Spinal cord (tissue), 10 donors: ENCODE measurements around the gene PSMA1. TPM values are rescaled to one million over a fixed set of nuclear protein-coding genes. Genes with fewer than 3 reads are reported as not detected.
"Not testable (repeated sequence)": the region's sequence is repeated elsewhere in the genome, so short reads cannot be mapped to it uniquely, and the experiment has no call there.

Experiments used
- DNase-seq, 6 donors: peaks; one replicate each; pipeline versions ENCODE4 v3.0.0 to v3.0.0-alpha.2; 2013 to 2015; ENCODE audit warnings: low spot score in 6 of 6, low read depth in 4 of 6
- H3K27ac ChIP-seq: one replicate; pipeline ENCODE4 v1.5.1; 2013; ENCODE audit warnings: low read depth, low read length, control low read depth
- H3K27me3 ChIP-seq: one replicate; pipeline ENCODE4 v1.6.1; 2013; ENCODE audit warnings: low read length; ENCODE audit not compliant: control insufficient read depth, insufficient read depth
- H3K36me3 ChIP-seq: one replicate; pipeline ENCODE4 v1.6.1; 2013; ENCODE audit warnings: low read length; ENCODE audit not compliant: control insufficient read depth, insufficient read depth
- H3K4me1 ChIP-seq: one replicate; pipeline ENCODE4 v1.6.1; 2013; ENCODE audit warnings: low read length; ENCODE audit not compliant: control insufficient read depth, insufficient read depth
- H3K4me3 ChIP-seq: one replicate; pipeline ENCODE4 v1.5.1; 2013; ENCODE audit warnings: low read depth, low read length, control low read depth
- H3K9me3 ChIP-seq: one replicate; pipeline ENCODE4 v1.6.1; 2013; ENCODE audit warnings: low read length; ENCODE audit not compliant: control insufficient read depth, insufficient read depth
- WGBS: methylation state at CpG from one replicate; pipeline ENCODE4 v1.1.5; 2013; ENCODE audit warnings: missing lambda C conversion rate; ENCODE audit not compliant: insufficient coverage; 5-methylcytosine and 5-hydroxymethylcytosine counted together
- polyA plus RNA-seq, 2 donors: library from polyadenylated mRNA; unstranded; fragments of 120-200 nt; gene quantifications; one replicate each; pipeline ENCODE4 v1.2.1, GENCODE V29; 2013; ENCODE audit not compliant: insufficient read length in 2 of 2
- total RNA-seq, 2 donors: library from RNA; depleted of rRNA in 1 of 2; stranded (reverse); fragments of 120-200 nt in 1 of 2; fragments of >200 nt in 1 of 2; gene quantifications; one replicate each; pipeline versions ENCODE4 v1.2.3 to v1.2.4, GENCODE V29; 2013 to 2014
- donor health status: healthy.

The PSMA1 gene
- total and polyA plus RNA-seq, 4 donors, result 135 to 157 (median 149) TPM

DNA sequence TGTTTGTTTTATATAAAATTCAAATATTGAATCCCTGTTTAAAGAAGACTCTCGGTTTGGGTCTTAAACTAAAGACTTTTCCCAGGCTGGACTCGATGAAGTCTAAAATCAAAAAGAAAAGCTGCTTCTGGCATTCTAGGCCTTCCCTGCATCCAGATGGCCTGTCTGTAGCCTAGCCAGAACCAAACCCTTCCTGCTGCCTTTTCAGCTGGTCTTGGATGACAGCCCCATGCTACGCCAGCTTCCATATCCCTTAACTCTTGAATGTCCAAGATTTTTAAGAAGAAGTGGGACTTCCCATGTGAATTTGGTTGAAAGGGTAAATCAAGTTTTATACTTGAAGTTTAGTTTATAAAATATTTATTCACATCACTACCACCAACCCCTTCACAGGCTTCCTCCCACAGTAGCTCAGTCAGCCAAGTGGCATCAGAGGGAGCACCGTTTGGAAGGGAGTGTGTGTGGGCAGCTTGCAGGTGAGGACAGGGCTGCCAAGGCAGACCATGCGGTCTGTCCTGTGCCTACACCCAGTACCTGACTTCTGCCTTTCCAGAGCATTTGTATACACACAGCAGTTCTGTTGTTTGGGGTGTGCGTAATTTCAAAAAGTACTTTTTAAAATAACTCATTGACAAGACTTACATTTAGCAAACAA lies 18.2 kb upstream of the PSMA1 start:
- Histone ChIP-seq H3K27me3 (no peaks in the 10 kb centered on the region), H3K36me3 (no peaks in the 10 kb centered on the region), H3K27ac (no peak overlapping the region), H3K4me3 (no peak overlapping the region), H3K9me3 (no peaks in the 10 kb centered on the region), H3K4me1 (peaks cover 14% of the 10 kb centered on the region)
- WGBS, result 27% methylated on average over 2 of the region's 6 CpGs
- DNase-seq, result peak in 2 of 6 donors; percentile 29 to 94

DNA sequence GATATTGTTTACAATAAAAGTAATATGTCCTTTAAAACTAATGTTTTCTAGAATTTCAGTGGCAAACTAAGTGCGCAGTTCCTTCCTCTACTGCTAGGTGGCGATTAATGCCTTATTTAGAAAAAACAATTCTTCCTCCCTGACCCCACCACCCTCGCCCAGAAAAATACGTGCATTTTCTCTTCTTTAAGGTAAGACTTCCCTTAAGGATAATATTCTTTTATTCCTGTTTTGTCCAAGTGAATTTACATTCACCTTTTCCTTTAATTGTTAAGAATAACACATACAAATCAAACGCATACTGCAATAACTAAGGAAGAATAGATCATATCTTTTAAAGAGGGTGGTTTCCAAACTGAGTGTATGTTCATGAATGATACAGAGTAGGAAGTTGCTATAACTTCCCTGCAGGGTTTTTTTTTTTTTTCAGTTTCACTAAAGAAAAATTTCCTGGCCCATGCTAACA lies 17.0 kb upstream of the PSMA1 start:
- Histone ChIP-seq H3K27ac (no peak overlapping the region), H3K9me3 (no peaks in the 10 kb centered on the region), H3K4me3 (no peak overlapping the region), H3K4me1 (peaks cover 9% of the 10 kb centered on the region), H3K36me3 (no peaks in the 10 kb centered on the region), H3K27me3 (no peaks in the 10 kb centered on the region)
- DNase-seq, result peak in 2 of 6 donors; percentile 55 to 71
- WGBS, result 8% methylated on average over 2 of the region's 5 CpGs

DNA sequence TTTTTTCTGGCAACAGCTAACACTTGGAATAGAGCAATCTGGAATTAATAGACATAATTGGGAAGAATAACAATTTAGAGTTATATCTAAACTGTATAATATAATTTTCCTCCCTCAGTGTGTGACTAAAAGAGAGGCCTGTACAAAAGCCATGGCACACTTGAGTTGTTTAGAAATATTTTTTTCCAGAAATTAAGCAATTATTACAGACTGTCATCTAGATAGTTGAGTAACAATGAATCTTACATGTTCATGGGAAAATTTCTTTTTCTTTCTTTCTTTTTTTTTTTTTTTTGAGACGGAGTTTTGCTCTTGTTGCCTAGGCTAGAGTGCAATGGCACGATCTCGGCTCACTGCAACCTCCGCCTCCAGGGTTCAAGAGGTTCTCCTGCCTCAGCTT lies 15.0 kb upstream of the PSMA1 start:
- H3K36me3 ChIP-seq, H3K4me1 ChIP-seq, DNase-seq, H3K4me3 ChIP-seq, H3K9me3 ChIP-seq, H3K27ac ChIP-seq, H3K27me3 ChIP-seq: not testable (repeated sequence)
- WGBS, result 92% methylated on average over 3 of the region's 4 CpGs

DNA sequence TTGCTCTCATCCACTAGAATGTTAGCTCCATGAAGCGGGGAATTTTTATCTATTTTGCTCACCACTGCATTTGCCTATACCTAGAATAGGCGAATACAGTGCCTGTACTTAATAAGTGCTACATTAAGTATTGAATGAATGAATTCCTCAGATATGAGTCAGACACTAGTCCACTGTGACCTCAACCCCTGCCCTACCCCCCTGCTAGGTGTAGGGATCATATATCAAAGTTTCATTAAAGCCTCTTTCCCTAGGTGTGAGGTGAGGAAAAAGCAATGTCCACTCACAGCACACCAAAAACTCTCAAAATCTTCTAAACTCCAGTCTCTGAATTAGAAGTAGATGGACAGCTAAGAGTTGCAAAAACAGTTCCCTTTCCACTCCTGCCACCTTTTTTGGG lies 9.8 kb upstream of the PSMA1 start:
- no CpG with 5 or more reads among the region's 2 CpGs for WGBS

DNA sequence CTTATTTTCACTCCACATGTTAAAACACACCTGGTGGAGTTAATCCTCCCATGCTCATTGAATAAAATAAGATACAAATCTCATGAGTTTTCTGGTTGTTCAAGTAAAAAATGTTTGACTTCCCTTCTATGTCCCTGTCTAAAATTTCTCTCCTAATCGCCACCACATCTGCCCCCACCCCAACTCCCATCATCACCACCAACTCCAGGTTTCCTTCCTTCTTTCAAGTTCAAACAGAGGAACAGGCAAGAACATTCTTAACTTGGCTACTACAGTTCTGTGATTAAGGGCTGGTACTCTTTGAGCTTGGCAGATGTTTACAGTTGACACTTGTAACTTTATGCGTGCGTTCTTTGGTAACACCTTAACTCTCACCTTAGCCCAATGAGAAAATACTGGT lies 9.1 kb upstream of the PSMA1 start:
- Histone ChIP-seq H3K36me3 (no peaks in the 10 kb centered on the region), H3K4me1 (no peaks in the 10 kb centered on the region), H3K27me3 (no peaks in the 10 kb centered on the region), H3K27ac (no peak overlapping the region), H3K4me3 (no peak overlapping the region), H3K9me3 (no peaks in the 10 kb centered on the region)
- WGBS, result no CpG with 5 or more reads among the region's 3 CpGs
- DNase-seq, result no peak

More for the DNA sequence above, 9.8 kb upstream of the PSMA1 start:
- Histone ChIP-seq H3K9me3 (no peaks in the 10 kb centered on the region), H3K4me3 (no peak overlapping the region), H3K36me3 (no peaks in the 10 kb centered on the region), H3K27me3 (no peaks in the 10 kb centered on the region), H3K27ac (no peak overlapping the region), H3K4me1 (no peaks in the 10 kb centered on the region)
- DNase-seq, result no peak

DNA sequence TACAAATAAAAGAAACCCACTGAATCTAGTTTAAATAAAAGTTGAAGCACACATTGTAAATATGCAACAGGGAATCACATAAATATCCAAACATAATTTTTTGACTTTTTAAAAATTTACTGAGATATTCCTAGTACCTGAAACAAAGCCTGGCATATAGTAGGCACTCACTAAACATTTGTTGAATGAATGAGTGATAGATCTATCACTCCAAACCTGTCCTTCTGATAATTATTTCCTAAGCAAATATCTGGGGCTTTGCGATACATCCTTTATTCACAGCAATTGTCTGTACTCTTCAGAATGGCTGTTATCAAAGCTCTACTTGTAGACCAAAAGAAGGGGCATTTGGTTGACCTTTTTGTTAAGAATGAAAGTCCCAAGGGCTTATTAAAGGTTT lies 2.6 kb upstream of the PSMA1 start:
- Histone ChIP-seq H3K36me3 (peaks cover 2% of the 10 kb centered on the region), H3K27me3 (no peaks in the 10 kb centered on the region), H3K4me3 (no peak overlapping the region), H3K27ac (no peak overlapping the region), H3K9me3 (no peaks in the 10 kb centered on the region), H3K4me1 (peaks cover 3% of the 10 kb centered on the region)
- no CpG with 5 or more reads among the region's 1 CpG for WGBS
- DNase-seq, result no peak

DNA sequence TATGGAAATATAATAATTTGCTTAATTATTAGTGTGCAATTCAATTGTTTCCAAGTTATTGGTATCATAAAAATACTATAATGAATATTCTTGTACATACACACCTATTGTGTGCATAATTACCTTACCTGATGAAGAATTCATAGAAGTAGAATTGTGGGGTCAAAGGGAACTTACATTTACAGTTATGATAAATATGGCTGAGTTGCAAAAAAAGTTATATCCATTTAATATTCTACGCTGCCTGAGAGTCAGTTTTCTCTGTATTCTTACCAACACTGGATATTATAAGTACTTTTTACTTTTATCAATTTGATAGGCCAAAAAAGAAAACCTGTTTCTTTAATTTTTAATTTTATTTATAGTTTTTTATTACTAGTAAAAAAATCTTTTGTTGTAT lies 2.1 kb upstream of the PSMA1 start:
- Histone ChIP-seq H3K27ac (no peak overlapping the region), H3K9me3 (no peaks in the 10 kb centered on the region), H3K4me3 (no peak overlapping the region), H3K36me3 (peaks cover 2% of the 10 kb centered on the region), H3K27me3 (no peaks in the 10 kb centered on the region), H3K4me1 (peaks cover 3% of the 10 kb centered on the region)
- no CpG with 5 or more reads among the region's 1 CpG for WGBS
- no peak for DNase-seq

DNA sequence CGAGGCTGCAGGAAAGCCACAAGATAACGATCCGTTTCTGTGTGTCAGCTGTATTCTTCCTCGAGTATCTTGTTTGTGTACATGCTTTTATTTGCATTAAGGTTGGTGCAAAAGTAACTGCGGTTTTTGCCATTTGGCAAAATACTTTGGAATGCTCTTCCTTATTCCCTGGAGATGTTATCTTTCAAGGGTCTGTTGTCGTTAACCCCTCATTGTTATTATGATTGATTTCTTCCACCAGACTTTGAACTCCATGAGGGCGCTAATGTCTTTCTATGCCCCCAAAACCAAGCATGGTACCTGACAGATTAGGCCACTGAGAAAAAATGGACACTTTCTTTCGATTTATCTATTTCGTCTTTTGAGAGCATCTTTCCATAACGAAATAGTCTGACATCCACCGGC lies 563 bp upstream of the PSMA1 start:
- DNase-seq, result no peak
- WGBS, result 0% methylated on average over 6 of the region's 11 CpGs
- Histone ChIP-seq H3K27ac (peak overlapping the region; percentile 91), H3K4me3 (peak overlapping the region; percentile 95), H3K4me1 (peaks cover 3% of the 10 kb centered on the region), H3K27me3 (no peaks in the 10 kb centered on the region), H3K36me3 (peaks cover 10% of the 10 kb centered on the region), H3K9me3 (no peaks in the 10 kb centered on the region)

DNA sequence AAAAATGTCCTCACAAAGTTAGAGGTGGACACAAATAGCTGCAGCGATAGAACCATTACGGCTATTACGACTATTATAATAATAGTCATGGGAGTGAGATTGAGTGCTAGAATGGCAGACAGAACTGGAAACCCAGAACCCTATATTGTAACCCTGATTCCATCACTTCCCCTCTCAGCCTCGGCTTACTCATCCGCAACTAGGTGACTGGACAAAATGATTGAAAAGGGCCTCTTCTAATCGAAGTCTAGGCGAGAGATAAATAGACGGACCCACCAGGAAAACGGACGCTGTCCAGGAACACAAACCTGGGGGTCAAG lies 629 bp downstream of the PSMA1 start:
- Histone ChIP-seq H3K4me1 (peaks cover 3% of the 10 kb centered on the region), H3K27ac (peak overlapping the region; percentile 91)
- WGBS, result 2% methylated on average over 7 of the region's 10 CpGs

DNA sequence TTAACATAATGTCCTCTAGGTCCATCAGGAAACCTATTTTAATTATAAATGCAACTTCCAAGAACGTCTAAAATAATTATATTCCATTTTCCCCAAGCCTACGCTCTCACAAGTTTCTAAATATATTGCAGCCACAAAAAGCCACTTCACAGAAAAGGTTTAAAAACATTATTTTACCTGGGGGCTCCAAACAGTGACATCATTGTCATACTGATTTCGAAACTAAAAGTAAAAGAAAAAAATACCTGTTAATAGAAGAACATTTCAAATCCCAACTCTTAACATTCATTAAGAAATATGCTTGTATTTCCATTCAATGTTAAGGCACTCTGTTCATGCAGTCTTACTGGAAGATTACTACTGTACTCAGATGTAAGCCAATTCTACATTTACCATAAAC lies 1.4 kb downstream of the PSMA1 start:
- peaks cover 11% of the 10 kb centered on the region for H3K36me3 ChIP-seq
- 90% methylated on average over 2 of the region's 3 CpGs for WGBS
- DNase-seq, result no peak
- peak overlapping the region; percentile 95 for H3K4me3 ChIP-seq
- H3K27me3 ChIP-seq, result no peaks in the 10 kb centered on the region
- no peak overlapping the region for H3K27ac ChIP-seq
- no peaks in the 10 kb centered on the region for H3K9me3 ChIP-seq
- peaks cover 3% of the 10 kb centered on the region for H3K4me1 ChIP-seq

More for the DNA sequence above, 629 bp downstream of the PSMA1 start:
- H3K4me3 ChIP-seq, result peak overlapping the region; percentile 95
- no peak for DNase-seq
- H3K27me3 ChIP-seq, result no peaks in the 10 kb centered on the region
- peaks cover 11% of the 10 kb centered on the region for H3K36me3 ChIP-seq
- H3K9me3 ChIP-seq, result no peaks in the 10 kb centered on the region
